ENCODE measurements around the gene CREB1. TPM values are rescaled to one million over a fixed set of nuclear protein-coding genes. Genes with fewer than 3 reads are reported as not detected.
A peak's percentile ranks its signal among the peaks of the same experiment; 100 is the strongest.

Gene CREB1
- total and polyA plus RNA-seq, 10 of the 15 experiments (the other 5 are each of a cell fraction or from before 2014, with no cell fraction given), result 13.4 to 76.9 (median 39.5) TPM

- TF ChIP-seq SIN3A (IDR thresholded peaks at IDR 0.05; ENCODE audit: low read depth, low read length) (0 out of 2 replicates have a peak, but pooled peaks have one; percentile 27), CHD1 (IDR thresholded peaks at IDR 0.05; ENCODE audit: low read depth, low read length) (no peak), ZBTB33 (IDR thresholded peaks at IDR 0.05) (0 out of 2 replicates have a peak, but pooled peaks have one; percentile 21), CBX5 (IDR thresholded peaks at IDR 0.05; ENCODE audit: low read depth) (no peak; the same call in none of the 2 replicates), FOS (IDR thresholded peaks at IDR 0.05; ENCODE audit: borderline replicate concordance, extremely low read depth, insufficient read length) (no peak), YY1 (IDR thresholded peaks at IDR 0.05; ENCODE audit: low read depth, low read length) (0 out of 2 replicates have a peak, but pooled peaks have one; percentile 19), ZNF217 (IDR thresholded peaks at IDR 0.05) (peak; percentile 24; the same call in 1 of the 2 replicates), EED (IDR thresholded peaks at IDR 0.05; ENCODE audit: low read depth) (0 out of 2 replicates have a peak, but pooled peaks have one; percentile 27), EP300 (IDR thresholded peaks at IDR 0.05; ENCODE audit: borderline replicate concordance in 1 of 2, control insufficient read depth in 1 of 2, low read depth in 2 of 2, low read length in 2 of 2) (peak; percentile 77 to 79; a peak in 2 of 4 replicates), MEF2A (IDR thresholded peaks at IDR 0.05; ENCODE audit: insufficient read depth, low read depth, low read length) (0 out of 2 replicates have a peak, but pooled peaks have one; percentile 44), CBFB (IDR thresholded peaks at IDR 0.05; ENCODE audit: low read depth) (peak; percentile 71), CHD2 (IDR thresholded peaks at IDR 0.05; ENCODE audit: borderline replicate concordance, low read depth, low read length) (peak; percentile 48), MYC (IDR thresholded peaks at IDR 0.05; ENCODE audit: insufficient read depth, insufficient read length, insufficient replicate concordance, low read length, severe bottlenecking) (no peak), RCOR1 (conservative IDR thresholded peaks at IDR 0.05; ENCODE audit: low read depth, low read length) (peak; percentile 18; the same call in 1 of the 2 replicates), PBX3 (IDR thresholded peaks at IDR 0.05; ENCODE audit: insufficient replicate concordance, low read depth, low read length) (peak; percentile 54), E2F4 (IDR thresholded peaks at IDR 0.05; ENCODE audit: low read depth, low read length) (no peak), KLF5 (IDR thresholded peaks at IDR 0.05; ENCODE audit: partially characterized antibody) (peak; percentile 26), IKZF2 (IDR thresholded peaks at IDR 0.05) (peak in 1 of 2 experiments; percentile 77), NFYB (IDR thresholded peaks at IDR 0.05; ENCODE audit: insufficient read depth, low read depth, low read length) (no peak), NFXL1 (IDR thresholded peaks at IDR 0.05; ENCODE audit: borderline replicate concordance) (no peak), LARP7 (IDR thresholded peaks at IDR 0.05) (peak; percentile 93), HSF1 (IDR thresholded peaks at IDR 0.05; ENCODE audit: low read depth, low read length) (no peak)
Measured at GRCh38 chr2:207529330-207530159, at the start of gene CREB1 (continued).
